RWPE2 (cell line): Measurements from ENCODE around the gene USP14.

Source experiments
- ATAC-seq: fragments of 200-7000 bp; cut with Tn5 transposase; 3 replicates; pipeline ENCODE4 v1.9.1; 2021; ENCODE audit warnings: low read depth
- DNase-seq: peaks from one replicate; pipeline ENCODE4 v3.0.0-alpha.2; 2020; ENCODE audit warnings: low spot score
- H3K27ac ChIP-seq: fragments of 450-650 bp; 2 replicates; pipeline ENCODE4 v1.5.1; 2017; ENCODE audit warnings: mild to moderate bottlenecking; ENCODE audit not compliant: poor library complexity, severe bottlenecking
- H3K27me3 ChIP-seq: fragments of 250-450 bp; sonication (Bioruptor Pico); 2 replicates; pipeline ENCODE4 v1.5.1; 2021; ENCODE audit warnings: mild to moderate bottlenecking, moderate library complexity; ENCODE audit not compliant: insufficient read depth, poor library complexity, severe bottlenecking
- H3K36me3 ChIP-seq: fragments of 250-450 bp; sonication (Bioruptor Pico); 2 replicates; pipeline ENCODE4 v1.5.1; 2020; ENCODE audit warnings: low read depth, mild to moderate bottlenecking, moderate library complexity
- H3K4me1 ChIP-seq: fragments of 250-450 bp; sonication (Bioruptor Pico); 2 replicates; pipeline ENCODE4 v1.5.1; 2021; ENCODE audit warnings: mild to moderate bottlenecking, moderate library complexity; ENCODE audit not compliant: insufficient read depth, poor library complexity, severe bottlenecking
- H3K4me3 ChIP-seq: fragments of 250-450 bp; sonication (Bioruptor Pico); 2 replicates; pipeline ENCODE4 v1.5.1; 2021; ENCODE audit warnings: mild to moderate bottlenecking, moderate library complexity; ENCODE audit not compliant: severe bottlenecking
- H3K9me3 ChIP-seq: fragments of 250-450 bp; sonication (Bioruptor Pico); 2 replicates; pipeline ENCODE4 v1.5.1; 2021; ENCODE audit warnings: mild to moderate bottlenecking, moderate library complexity; ENCODE audit not compliant: severe bottlenecking
- CTCF ChIP-seq: fragments of 450-650 bp; IDR thresholded peaks from one replicate; pipeline ENCODE4 v1.5.1; 2017; ENCODE audit warnings: mild to moderate bottlenecking, moderate library complexity; ENCODE audit not compliant: poor library complexity, severe bottlenecking

Gene USP14

GRCh38 chr18:251572-251971 lies 93.2 kb downstream of the USP14 start:
- H3K27me3 ChIP-seq = no peaks in the 10 kb centered on the region
- no peaks in the 10 kb centered on the region for H3K4me1 ChIP-seq
- no peak for TF ChIP-seq CTCF
- ATAC-seq = no peak
- no peak overlapping the region for H3K4me3 ChIP-seq
- no peaks in the 10 kb centered on the region for H3K9me3 ChIP-seq
- no peak overlapping the region for H3K27ac ChIP-seq
- DNase-seq = no peak
- H3K36me3 ChIP-seq = peaks cover 90% of the 10 kb centered on the region

GRCh38 chr18:253121-253520 lies 94.8 kb downstream of the USP14 start:
- no peak overlapping the region for H3K4me3 ChIP-seq
- no peaks in the 10 kb centered on the region for H3K9me3 ChIP-seq
- no peak overlapping the region for H3K27ac ChIP-seq
- peaks cover 92% of the 10 kb centered on the region for H3K36me3 ChIP-seq
- no peak for ATAC-seq
- DNase-seq = no peak
- H3K27me3 ChIP-seq = no peaks in the 10 kb centered on the region
- TF ChIP-seq CTCF = no peak
- no peaks in the 10 kb centered on the region for H3K4me1 ChIP-seq

- Histone ChIP-seq H3K27me3 (no peaks in the 10 kb centered on the region), H3K9me3 (no peaks in the 10 kb centered on the region), H3K27ac (no peak overlapping the region), H3K4me1 (no peaks in the 10 kb centered on the region), H3K4me3 (no peak overlapping the region), H3K36me3 (peaks cover 98% of the 10 kb centered on the region)
- ATAC-seq = no peak
- no peak for TF ChIP-seq CTCF
- DNase-seq = no peak
Observed at GRCh38 chr18:255171-255570, 96.8 kb downstream of the USP14 start.

- no peak for TF ChIP-seq CTCF
- Histone ChIP-seq H3K4me1 (no peaks in the 10 kb centered on the region), H3K36me3 (peaks cover 97% of the 10 kb centered on the region), H3K27me3 (no peaks in the 10 kb centered on the region), H3K27ac (no peak overlapping the region), H3K9me3 (no peaks in the 10 kb centered on the region), H3K4me3 (no peak overlapping the region)
- ATAC-seq = no peak
- DNase-seq = no peak
Observed at GRCh38 chr18:260547-260946, 102.2 kb downstream of the USP14 start.

GRCh38 chr18:261398-262073 lies 103.2 kb downstream of the USP14 start:
- TF ChIP-seq CTCF = no peak
- Histone ChIP-seq H3K36me3 (peaks cover 91% of the 10 kb centered on the region), H3K4me1 (peaks cover under 1% of the 10 kb centered on the region), H3K9me3 (no peaks in the 10 kb centered on the region), H3K4me3 (no peak overlapping the region), H3K27me3 (no peaks in the 10 kb centered on the region), H3K27ac (no peak overlapping the region)
- ATAC-seq = no peak
- DNase-seq = no peak
